Effector CD4-positive, alpha-beta T cell (primary cell): ENCODE data around the gene TTC21B.
"Not testable (repeated sequence)": the region's sequence is repeated elsewhere in the genome, so short reads cannot be mapped to it uniquely, and the experiment has no call there.

Experiments
- DNase-seq: peaks from one replicate; pipeline ENCODE4 v3.0.0-alpha.2; 2020

TTC21B gene

DNA sequence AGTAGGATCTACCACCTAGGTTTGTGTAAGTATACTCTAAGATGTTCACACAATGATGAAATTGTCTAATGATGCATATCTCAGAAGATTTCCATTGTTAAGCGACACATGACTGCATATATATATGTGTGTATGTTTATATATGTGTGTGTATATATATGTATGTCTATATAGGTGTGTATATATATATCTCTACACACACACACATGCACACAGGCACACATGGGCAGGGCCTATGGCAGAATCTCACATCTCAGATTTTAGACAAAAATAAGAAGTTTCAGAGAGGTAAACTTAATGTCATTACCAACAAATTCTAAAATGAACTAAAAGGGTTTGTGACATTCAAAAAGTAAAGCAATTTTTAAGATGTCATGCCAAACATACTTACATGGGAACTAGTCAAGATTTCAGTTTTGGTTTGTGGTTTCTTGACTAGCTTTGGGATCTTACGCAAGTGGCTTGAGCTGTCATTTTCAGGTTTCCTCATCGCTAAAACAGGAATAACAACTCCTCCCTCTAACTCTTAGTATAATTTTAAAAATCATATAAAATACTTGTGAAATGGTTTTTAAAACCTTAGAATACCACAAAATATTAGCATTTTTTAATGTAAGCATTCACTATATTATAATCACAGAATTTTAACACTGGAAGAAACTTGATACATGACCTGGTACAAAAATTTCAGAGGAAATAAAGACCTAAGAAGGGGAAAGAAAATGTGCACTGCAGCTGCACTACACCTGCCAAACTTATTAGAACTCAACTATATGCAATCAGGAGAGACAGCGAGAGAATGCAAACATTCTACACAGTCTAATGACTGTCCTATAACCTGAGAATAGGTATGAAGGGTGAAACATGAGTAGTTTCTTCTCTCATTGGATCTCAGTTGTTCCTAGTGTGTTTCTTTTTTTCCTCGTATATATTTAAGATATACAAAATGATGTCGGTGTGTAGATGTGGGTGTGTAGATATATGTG lies 75.7 kb downstream of the TTC21B start:
- DNase-seq = no peak

DNA sequence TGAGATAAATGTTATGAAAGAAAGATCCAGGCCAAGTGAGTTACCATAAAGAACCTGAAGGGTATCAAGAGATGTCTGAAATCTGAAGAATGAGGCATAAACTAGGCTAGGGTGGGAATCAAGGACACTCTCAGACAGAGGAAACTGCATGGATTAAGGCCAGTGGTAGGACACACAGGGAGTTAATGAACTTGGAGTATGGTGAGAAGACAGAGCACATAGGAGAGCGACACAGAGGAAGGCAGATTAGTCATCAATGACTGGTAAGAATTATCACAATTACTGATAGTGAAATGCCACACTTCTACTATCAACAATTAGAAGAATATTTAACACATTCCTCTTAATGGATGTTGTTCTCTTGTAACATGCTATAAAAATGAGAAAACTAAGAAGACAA lies 76.9 kb downstream of the TTC21B start:
- no peak for DNase-seq

DNA sequence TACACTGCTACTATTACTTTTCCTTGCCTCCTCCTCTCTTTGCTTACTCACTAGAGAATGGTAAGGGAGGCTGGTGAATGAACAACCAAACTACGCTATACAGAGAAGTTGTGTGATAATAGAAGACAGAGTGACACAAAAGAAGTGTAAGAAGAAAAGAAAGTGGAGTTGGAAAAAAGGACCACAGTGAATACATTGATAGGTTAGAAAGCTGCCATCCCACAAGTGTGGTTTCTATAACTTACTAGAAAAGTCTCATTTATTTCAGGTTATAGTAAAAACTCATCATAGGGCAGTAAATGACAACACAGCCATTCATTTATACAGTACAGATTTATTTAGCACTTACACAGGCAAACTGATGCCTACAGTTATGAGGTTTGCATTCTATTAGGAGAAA lies 77.3 kb downstream of the TTC21B start:
- DNase-seq = no peak

DNA sequence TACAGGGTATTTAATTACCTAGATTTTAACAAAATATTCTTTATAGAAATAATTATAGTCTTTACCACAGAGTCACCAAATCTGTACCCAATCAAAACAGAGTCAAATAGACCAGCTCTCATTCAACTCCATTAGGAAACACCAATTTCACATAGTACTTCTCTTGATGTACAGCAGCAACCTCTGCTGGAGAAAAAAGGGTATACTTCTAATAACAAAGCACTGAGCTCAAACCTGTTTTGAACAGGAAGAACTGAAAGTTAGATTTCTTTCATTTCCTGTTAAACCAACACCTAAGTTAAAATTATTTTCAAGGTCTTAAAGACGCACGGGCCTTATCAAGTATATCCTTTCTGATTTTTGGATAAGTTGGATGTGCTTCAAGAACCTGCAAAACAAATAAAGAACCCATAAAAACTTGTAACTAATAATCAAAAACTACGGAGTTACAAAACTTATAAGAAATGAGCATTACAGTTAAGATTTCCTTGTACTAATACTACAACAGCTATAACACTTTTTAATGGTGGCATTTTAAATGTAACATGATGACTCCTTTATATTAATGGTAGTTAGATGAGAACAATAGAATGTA lies 79.0 kb downstream of the TTC21B start:
- DNase-seq = no peak

DNA sequence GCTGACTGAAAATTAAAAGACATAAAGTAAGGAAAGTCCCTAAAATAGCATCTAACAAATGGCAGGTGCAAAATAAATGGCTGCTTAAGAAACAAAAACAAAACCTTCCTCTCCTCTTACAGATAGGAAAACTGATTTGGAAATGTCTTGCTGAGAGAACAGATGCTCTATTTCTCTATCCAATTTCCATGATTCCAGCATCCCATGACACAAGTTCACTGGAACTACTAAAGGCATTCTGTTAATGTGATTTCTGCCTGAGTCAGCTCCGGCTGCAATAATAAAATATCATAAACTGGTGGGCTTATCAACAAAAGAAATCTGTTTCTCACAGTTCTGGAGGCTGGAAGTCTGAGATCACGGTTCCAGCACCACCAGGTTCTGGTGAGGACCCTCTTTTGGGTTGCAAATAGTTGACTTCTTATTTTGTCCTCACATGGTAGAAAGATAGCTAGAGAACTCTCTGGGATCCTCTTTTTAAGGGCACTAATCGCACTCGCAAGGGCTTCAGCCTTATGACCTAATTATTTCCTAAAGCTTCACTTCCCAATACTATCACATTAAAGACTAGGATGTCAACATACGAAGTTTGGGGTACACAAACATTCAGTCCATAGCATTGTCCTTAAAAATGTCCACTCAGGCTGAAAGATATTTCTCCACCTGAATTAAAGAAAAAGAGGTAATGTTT lies 81.3 kb downstream of the TTC21B start:
- no peak for DNase-seq

DNA sequence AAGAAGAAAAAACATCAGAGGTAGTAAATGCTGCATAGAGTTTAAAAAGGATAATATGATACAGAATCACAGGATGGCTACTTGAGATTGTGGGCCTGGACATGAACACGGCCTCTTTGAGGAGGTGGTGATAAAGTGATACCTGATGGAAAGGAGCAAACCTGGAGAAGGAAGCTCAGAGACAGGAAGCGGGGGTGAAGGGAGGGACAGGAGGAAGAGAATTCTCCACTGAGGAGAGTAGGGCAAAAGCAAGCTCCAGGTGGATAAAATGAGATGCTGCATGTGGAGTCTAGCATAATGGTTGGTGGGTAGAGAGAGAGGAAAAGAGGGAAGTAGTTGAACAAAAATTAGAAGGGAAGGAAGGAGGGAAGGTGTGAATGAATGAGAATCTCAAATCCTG lies 82.6 kb downstream of the TTC21B start:
- DNase-seq = no peak

DNA sequence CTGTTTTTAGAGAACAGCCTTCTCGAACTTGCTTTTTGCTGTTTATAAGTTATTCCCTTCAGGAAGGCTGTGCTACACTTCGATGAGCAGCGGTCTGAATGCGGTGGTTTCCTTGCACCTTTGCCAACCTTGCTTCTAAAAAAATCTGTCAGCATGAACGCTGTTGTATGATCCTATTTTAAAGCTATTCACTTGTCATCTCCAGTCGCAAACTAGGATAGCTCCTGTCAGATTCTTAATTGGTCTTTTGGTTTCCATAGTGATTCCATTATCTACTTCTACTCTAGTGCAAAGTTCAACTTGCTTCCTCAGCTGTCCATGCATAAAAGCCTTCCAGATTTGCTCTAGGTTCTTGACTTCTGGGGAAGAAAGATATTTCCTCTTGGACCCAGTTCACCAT lies 83.2 kb downstream of the TTC21B start:
- DNase-seq = no peak

DNA sequence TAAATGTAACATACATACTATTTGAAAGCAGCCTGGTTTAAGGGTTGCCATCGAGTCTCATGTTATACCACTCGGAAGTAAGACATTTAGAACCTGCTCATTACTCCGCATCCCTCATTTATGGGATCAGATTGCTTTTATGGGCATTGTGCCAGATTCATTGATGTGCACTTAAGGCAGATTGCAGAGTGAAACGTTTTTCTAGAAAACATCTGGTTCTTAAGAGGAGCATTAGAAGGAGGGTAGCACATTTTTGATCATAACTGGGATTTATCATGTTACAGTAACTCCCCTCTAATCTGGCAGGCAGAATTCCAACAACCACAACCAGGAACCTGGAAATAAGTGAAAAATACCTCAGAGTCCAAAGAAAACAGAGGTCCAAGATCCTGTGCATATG lies 85.4 kb downstream of the TTC21B start:
- DNase-seq = no peak

DNA sequence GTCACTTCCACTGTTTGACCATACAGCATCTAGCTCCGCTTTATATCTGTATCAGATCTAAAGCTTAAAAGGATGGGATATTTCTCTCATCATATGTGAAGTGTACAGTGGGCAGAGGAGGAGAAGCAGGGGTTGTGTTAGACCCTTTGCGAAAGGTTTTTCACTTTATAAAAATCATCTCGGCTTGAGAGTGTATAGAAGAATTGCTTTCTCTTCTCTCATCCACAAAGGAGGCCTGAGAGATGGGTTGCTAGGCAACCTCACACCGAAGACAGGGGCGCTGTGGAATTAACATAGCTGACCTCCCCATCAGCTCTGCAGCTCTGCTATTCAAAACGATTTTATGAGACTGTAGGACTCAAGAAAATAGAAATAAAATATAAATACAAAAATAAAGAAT lies 89.3 kb downstream of the TTC21B start:
- DNase-seq = no peak

DNA sequence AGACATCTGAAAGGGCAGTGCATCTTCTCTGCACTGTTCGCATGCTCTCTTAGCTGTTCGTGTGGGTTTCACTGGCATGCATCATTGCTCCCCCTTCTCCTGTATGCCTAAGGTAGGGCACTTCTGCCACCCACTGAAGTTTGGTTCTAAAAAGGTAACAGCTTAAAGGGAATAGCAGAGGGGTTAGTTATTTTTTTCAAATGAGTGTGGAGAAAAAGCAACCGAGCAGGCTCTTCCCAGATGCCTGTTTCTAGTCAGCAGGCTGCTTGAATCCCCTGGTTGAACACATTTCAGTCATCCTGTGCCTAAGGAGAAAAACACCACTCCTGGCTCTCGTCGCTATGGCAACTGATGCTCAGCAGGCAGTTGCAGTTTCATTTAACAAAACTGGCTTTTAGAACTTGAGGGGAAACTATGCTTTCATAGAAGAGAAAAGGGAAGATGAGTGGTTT lies 89.7 kb downstream of the TTC21B start:
- DNase-seq = no peak

DNA sequence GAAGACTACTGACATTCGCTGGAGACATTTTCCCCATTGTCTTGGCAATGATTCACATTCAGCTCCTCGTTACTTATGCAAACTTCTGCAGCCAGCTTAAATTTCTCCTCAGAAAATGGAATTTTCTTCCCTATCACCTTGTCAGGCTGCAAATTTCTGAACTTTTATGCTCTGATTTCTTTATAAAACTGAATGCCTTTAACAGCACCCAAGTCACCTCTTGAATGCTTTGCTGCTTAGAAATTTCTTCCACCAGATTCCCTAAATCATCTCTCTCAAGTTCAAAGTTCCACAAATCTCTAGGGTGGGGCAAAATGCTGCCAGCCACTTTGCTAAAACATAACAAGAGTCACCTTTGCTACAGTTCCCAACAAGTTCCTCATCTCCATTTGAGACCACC lies 92.5 kb downstream of the TTC21B start:
- DNase-seq = not testable (repeated sequence)

DNA sequence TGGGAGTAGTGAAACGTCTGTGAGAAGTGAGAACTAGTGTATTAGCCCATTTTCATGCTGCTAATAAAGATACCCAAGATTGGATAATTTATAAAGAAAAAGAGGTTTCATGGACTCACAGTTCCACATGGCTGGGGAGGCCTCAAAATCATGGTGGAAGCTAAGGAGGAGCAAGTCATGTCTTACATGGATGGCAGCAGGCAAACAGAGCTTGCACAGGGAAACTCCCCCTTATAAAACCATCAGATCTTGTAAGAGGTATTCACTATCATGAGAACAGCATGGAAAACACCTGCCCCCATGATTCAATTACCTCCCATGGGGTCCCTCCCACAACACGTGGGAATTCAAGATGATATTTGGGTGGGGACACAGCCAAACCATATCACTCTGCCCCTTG lies 93.9 kb downstream of the TTC21B start:
- not testable (repeated sequence) for DNase-seq

DNA sequence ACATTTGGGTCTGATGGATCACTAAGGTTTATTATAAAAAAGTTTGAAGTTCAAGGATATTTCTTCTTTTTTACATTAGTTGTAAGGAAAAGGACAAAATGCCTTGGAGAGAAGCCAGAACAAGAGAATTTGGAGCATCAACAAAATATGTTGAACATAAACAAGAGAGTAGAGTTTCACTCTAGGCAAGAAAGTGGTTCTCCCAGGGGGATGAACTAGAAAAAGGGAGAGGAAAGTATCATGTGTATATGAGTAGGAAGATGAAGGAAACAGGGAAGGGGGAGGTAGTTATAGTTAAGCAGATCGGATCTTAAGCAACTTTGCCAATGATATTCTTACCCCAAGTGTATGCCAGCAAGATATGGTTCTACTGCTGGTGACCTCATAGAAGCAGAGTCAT lies 95.7 kb downstream of the TTC21B start:
- no peak for DNase-seq

DNA sequence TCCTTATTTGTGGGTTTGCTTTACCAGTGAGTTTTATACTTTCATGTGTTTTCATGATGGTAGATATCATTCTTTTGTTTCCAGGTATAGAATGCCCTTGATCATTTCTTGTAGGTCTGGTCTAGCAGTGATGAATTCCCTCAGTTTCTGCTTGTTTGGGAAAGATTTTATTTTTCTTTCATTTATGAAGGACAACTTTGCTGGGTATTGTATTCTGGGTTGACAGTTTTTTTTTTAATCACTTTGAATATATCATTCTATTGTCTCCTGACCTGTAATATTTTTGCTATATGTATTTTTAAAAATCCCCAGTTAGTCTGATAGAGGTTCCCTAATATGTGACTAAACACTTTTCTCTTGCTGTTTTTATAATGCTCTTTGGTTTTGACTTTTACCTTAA lies 101.2 kb downstream of the TTC21B start:
- DNase-seq = no peak

DNA sequence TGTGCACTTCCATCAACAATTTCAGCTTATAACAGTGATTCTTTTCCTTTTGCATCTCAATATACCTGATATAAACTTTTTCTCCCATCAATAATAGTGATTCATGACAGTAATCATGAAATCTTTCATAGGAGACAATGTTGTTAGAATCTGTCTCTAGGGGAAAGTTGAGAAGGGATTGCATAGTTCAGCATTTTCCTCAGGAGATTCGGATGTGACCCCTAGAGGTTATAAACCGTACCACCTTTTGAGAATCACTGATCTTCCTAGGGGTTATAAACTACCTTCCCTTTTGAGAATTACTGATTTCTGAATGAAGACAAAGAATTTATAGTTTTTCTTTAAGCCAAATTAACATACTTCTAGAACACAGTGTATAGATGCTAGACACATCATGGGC lies 106.6 kb downstream of the TTC21B start:
- no peak for DNase-seq

DNA sequence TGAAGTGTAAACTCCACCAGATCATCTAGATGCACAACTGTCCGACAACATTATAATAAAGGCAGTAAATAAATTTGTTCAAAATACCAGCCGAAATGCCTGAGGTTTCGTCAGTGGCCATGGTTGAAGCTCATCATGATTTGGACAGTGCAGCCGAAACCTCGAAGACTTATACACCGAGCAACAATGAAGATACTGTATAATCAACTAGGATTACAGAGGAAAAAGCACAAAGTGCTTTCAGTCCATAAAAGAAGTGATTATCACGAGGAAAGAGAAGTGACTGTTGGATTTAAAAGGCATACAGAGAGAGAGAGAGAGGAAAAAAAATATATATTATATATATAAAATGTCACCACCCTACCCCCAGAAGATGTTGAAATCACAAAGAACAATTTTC lies 107.5 kb downstream of the TTC21B start:
- no peak for DNase-seq

DNA sequence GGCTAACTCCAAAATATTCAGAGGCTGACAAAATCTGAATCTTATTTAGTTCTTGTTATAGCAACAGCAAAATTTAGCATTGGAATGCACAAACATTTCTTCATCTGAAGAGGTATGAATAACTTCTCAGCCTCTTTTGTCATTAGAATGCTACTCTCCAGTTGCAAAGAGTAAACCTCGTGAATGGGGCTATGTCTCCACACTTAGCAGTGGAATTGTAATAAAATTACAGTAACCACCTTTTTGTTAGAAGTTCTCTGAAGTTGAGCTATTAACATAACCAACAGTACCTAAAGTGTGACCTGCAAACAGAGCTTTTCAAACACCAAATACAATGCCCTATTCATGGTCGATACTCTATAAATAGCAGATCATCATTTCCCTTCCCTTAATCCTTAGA lies 109.4 kb downstream of the TTC21B start:
- no peak for DNase-seq

DNA sequence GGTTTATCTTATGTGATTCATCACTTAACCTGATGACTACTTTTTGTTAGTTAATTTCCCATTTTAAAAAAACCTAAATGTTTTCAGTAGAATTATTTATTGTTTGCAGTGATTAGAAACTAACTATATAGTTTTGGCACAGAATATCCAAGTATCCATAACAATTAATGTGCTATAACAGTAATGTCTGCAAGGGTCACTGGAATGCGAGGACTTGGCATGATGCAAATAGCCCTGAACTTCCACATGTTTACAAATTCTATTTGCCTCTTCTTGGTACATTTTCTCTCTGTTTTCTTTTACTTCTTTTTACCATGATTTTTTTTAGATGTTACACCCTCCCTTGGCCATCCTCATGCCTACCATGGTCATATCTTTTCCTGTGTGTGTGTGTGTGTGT lies 110.2 kb downstream of the TTC21B start:
- no peak for DNase-seq

DNA sequence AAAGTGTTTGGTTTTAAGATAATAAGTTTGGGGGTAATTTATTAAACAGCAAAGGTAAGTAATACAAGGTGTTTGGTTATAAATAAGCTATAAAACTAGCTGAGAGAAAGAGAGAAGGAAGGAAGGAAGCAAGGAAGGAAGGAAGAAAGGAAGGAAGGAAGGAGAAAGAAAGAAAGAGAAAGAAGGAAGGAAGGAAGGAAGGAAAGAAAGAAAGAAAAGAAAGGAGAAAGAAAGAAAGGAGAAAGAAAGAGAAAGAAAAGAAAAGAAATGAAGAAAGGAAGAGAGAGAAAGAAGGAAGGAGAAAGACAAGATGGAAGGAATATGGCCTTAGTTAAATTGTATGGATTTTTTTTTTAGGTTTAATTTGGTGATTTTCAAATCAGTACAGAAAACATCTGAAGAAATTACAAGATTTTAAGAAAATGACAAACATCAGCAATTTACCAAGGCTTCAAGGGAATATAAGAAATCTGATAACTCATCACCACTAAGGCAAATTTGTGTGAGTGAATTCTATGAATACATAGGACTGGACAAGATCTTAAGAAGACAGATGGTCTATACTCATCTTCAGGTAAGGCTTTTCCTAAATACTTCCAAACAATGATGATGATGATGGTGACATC lies 113.1 kb downstream of the TTC21B start:
- no peak for DNase-seq

DNA sequence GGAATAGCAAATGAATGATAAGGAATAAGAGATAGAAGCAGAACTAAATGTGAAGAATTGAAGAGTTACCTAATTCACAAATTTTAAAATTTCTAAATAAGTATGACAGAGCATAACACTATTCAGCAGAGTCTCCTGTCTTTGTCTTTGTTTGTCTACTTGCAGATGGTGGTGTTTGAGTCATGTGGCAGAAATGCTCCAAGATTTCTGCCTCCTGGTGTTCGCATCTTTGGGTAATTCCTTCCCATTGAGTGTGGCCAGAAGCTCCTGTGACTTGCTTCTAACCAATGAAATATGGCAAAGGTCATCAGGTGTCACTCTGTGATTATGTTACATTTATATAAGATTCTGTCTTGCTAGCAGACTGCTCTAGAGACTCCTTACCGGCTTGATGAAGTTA lies 114.0 kb downstream of the TTC21B start:
- DNase-seq = no peak

DNA sequence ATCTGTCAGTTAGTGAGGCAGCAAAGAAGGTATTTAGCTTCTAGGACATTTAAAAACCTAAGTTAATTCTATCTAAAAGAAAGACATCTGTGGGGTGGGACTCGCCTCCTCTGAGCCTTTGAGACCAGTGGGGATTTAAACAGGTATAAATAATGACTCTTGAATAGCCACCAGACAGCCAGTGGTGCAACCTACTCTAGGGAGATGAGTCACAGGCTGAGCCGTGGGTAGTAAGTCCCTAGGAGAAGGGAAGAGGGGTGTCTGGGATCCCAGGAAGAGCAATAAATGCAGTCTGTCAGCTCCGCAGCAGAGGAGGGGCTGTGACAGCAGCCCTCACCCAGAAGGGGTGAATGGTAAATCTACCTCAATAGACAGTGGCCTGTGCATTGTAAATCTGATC lies 116.5 kb downstream of the TTC21B start:
- DNase-seq = no peak

DNA sequence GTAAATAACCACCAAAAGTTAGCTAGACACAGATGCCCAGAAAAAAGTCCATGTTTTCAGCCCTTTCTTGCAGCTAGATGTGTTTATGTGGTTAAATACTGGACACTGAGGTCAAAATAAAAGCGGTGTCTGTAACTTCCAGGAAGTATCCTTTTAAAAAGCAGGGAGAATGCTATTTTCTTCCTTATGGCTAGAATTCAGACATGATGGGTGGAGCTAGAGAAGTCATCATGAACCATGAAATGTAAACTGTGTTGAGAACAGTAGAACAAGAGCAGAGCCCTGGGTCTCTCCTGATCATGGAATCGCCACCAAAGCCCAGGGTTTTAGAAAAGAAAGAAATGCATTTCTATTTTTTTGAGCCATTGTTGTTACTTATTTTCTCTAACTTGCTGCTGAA lies 118.2 kb downstream of the TTC21B start:
- DNase-seq = no peak

DNA sequence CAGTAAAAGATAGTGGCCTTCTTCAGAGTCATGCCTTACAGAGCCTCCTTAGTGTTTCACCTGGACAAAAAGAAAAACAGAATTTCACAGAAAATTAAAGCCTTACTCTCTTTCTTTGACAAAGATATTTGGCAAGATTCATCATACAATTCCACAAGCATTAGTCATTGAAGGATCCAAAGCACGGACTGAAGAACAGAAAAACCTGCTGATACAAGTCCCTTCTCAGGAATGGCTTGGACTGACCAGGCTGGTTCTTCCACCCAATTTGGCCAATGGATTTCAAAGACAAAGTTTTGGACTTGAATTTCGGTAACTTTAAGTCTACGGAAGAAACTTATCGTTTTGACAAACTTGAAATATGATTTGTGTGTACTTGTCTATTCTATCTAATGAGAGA lies 120.4 kb downstream of the TTC21B start:
- DNase-seq = no peak
